Esophagus muscularis mucosa (tissue), 4 donors: Measurements from ENCODE around the gene MBOAT2. TPM values are rescaled to one million over a fixed set of nuclear protein-coding genes. Genes with fewer than 3 reads are reported as not detected.

Experiments
- DNase-seq: peaks from one replicate; pipeline ENCODE4 v3.0.0-alpha.2; 2017; ENCODE audit errors: extremely low spot score
- H3K27ac ChIP-seq, 4 donors: fragments of 200-600 bp; sonication (generic); replicated peaks in 1 of 4; 1 replicate in 3 of 4; 2 replicates in 1 of 4; pipeline ENCODE4 v1.5.1; 2016 to 2019; ENCODE audit warnings: mild to moderate bottlenecking in 1 of 4
- H3K27me3 ChIP-seq, 4 donors: fragments of 200-600 bp; sonication (generic); one replicate each; pipeline versions ENCODE4 v1.5.1 to v1.6.0; 2016 to 2019
- H3K36me3 ChIP-seq, 4 donors: fragments of 200-600 bp; sonication (generic); one replicate each; pipeline ENCODE4 v1.5.1; 2016 to 2019
- H3K4me1 ChIP-seq, 4 donors: fragments of 200-600 bp; sonication (generic); one replicate each; pipeline ENCODE4 v1.5.1; 2016 to 2019
- H3K4me3 ChIP-seq, 4 donors: fragments of 200-600 bp; sonication (generic); 1 replicate in 2 of 4; 2 replicates in 2 of 4; pipeline ENCODE4 v1.5.1; 2016 to 2019; ENCODE audit warnings: mild to moderate bottlenecking in 4 of 4, moderate library complexity in 1 of 4
- H3K9me3 ChIP-seq, 4 donors: fragments of 200-600 bp; sonication (generic); 1 replicate in 3 of 4; 2 replicates in 1 of 4; pipeline ENCODE4 v1.5.1; 2016 to 2019
- EP300 ChIP-seq: sonication (generic); formaldehyde crosslinking; IDR thresholded peaks from one replicate; pipeline ENCODE4 v1.6.1; 2017; ENCODE audit warnings: antibody characterized with exemption
- POLR2A ChIP-seq: fragments of 450-650 bp; IDR thresholded peaks from one replicate; pipeline ENCODE4 v1.6.1; 2017; ENCODE audit warnings: antibody characterized with exemption, moderate library complexity, mild to moderate bottlenecking, low read depth
- POLR2AphosphoS5 ChIP-seq, 2 donors: sonication (generic); formaldehyde crosslinking; IDR thresholded peaks; one replicate each; pipeline ENCODE4 v1.6.1; 2017; ENCODE audit warnings: antibody characterized with exemption in 2 of 2
- WGBS: methylation state at CpG from one replicate; pipeline ENCODE4 v1.1.5; 2018; 5-methylcytosine and 5-hydroxymethylcytosine counted together
- intact Hi-C: fragments of 100-400 bp; cut with DNase I; formaldehyde crosslinking; loops from one replicate; pipeline ENCODE4 v1.15.1; 2023
- total RNA-seq, 4 donors: library from RNA; depleted of rRNA; stranded (reverse); fragments of >200 nt; gene quantifications; one replicate each; pipeline versions ENCODE4 v1.1.0 to v1.2.1, GENCODE V29; 2016
- TF ChIP-seq, protein P1 (sequence below), 3 experiments: fragments of 200-600 bp in 2 of 3; fragments of 450-650 bp in 1 of 3; sonication (generic) in 2 of 3; IDR thresholded peaks; one replicate each; pipeline ENCODE4 v1.5.1; 2017 to 2019; ENCODE audit warnings: antibody characterized with exemption in 3 of 3, mild to moderate bottlenecking in 2 of 3, moderate library complexity in 1 of 3

MBOAT2 gene
- total RNA-seq, 4 donors from 2014 or later, result 14.1 to 19.9 (median 17.0) TPM

DNA sequence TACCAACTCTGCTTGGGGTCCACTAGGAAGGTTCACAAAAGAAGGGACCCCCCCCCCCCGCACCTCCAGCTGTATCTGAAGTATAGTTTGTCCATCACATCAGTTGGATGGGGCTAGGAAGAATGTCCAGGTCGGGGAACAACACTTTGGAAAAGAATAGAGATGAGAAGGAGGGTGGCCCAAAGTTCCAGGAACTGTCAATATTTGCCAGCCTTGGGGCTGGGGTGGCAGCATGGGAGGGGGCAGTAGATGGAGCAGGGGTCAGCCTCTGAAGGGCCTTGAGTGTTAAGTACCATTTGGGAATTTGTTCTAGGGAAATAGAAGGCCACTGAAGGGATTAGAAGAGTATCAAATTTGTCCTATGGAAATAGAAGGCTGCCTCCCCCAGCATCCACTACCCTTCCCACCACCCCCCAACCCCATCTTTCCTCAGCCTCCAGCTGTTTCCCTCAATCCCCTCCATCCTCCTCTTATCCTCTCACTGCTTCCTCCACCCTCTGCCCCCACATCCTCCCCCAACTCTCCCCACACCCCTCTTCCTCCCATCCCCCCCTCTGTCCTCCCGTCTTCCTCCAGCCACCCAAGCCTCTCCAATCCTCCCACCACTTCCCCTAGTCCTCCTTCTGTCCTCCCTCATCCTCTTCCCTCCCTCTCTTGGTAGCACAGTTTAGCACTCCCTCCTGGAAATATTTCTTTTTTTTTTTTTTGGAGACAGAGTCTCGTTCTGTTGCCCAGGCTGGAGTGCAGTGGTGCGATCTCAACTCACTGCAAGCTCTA, 164.1 kb downstream of the MBOAT2 start:
- no peak overlapping the region for H3K27ac ChIP-seq
- no peak for DNase-seq
- 87% methylated on average over 4 of the region's 5 CpGs for WGBS
- intact Hi-C loops, result no loop called here
- no peak overlapping the region for H3K4me3 ChIP-seq
- H3K9me3 ChIP-seq, result no peaks in the 10 kb centered on the region
- peaks cover 26 to 31% (median 28%) of the 10 kb centered on the region in 4 donors for H3K4me1 ChIP-seq
- H3K36me3 ChIP-seq, result no peaks in the 10 kb centered on the region
- no peaks in the 10 kb centered on the region for H3K27me3 ChIP-seq
- no peak for TF ChIP-seq EP300
- TF ChIP-seq, protein P1, sequence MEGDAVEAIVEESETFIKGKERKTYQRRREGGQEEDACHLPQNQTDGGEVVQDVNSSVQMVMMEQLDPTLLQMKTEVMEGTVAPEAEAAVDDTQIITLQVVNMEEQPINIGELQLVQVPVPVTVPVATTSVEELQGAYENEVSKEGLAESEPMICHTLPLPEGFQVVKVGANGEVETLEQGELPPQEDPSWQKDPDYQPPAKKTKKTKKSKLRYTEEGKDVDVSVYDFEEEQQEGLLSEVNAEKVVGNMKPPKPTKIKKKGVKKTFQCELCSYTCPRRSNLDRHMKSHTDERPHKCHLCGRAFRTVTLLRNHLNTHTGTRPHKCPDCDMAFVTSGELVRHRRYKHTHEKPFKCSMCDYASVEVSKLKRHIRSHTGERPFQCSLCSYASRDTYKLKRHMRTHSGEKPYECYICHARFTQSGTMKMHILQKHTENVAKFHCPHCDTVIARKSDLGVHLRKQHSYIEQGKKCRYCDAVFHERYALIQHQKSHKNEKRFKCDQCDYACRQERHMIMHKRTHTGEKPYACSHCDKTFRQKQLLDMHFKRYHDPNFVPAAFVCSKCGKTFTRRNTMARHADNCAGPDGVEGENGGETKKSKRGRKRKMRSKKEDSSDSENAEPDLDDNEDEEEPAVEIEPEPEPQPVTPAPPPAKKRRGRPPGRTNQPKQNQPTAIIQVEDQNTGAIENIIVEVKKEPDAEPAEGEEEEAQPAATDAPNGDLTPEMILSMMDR (IDR thresholded peaks at IDR 0.05), result no peak
- TF ChIP-seq POLR2AphosphoS5 (IDR thresholded peaks at IDR 0.05), result no peak
- TF ChIP-seq POLR2A, result no peak

- Histone ChIP-seq H3K4me3 (peak overlapping the region; percentile 88 to 100 (median 98)), H3K9me3 (no peaks in the 10 kb centered on the region), H3K27ac (peak overlapping the region; percentile 84 to 89 (median 86)), H3K27me3 (no peaks in the 10 kb centered on the region), H3K36me3 (no peaks in the 10 kb centered on the region), H3K4me1 (peaks cover 41 to 46% (median 43%) of the 10 kb centered on the region in 4 donors)
- intact Hi-C loops, result no loop called here
- TF ChIP-seq POLR2AphosphoS5 (IDR thresholded peaks at IDR 0.05) (no peak), POLR2A (no peak), EP300 (no peak)
- TF ChIP-seq, protein P1 (IDR thresholded peaks at IDR 0.05), result no peak
- WGBS, result 75% methylated on average over 11 of the region's 11 CpGs
- no peak for DNase-seq
Observed at GRCh38 chr2:8837795-8838140, 165.7 kb downstream of the MBOAT2 start.

- intact Hi-C loops, result no loop called here
- peak within 1 kb of the TSS; percentile 84 to 89 (median 86) for H3K27ac ChIP-seq
- DNase-seq, result peak; percentile 97
- H3K4me1 ChIP-seq, result peaks cover 41 to 52% (median 48%) of the 10 kb centered on the region in 4 donors
- TF ChIP-seq, protein P1 (IDR thresholded peaks at IDR 0.05), result no peak
- TF ChIP-seq POLR2A (peak; percentile 55), POLR2AphosphoS5 (IDR thresholded peaks at IDR 0.05) (peak; percentile 94 to 95), EP300 (no peak)
- H3K27me3 ChIP-seq, result no peaks in the 10 kb centered on the region
- no peaks in the 10 kb centered on the region for H3K36me3 ChIP-seq
- WGBS, result under 1% methylated on average over 36 of the region's 67 CpGs
- peak within 1 kb of the TSS; percentile 88 to 100 (median 98) for H3K4me3 ChIP-seq
- no peaks in the 10 kb centered on the region for H3K9me3 ChIP-seq
Observed at GRCh38 chr2:8836971-8837794, 166.3 kb downstream of the MBOAT2 start, which contains the start of gene KIDINS220. Gene KIDINS220 (minus strand): TSS chr2:8837613. CDS start chr2:8827093, 10,520 bp downstream.

GRCh38 chr2:8835279-8835678, 168.2 kb downstream of the MBOAT2 start:
- H3K4me1 ChIP-seq, result peaks cover 55 to 71% (median 66%) of the 10 kb centered on the region in 4 donors
- no peaks in the 10 kb centered on the region for H3K27me3 ChIP-seq
- no peak for DNase-seq
- intact Hi-C loops, result no loop called here
- TF ChIP-seq EP300, result no peak
- TF ChIP-seq POLR2A, result no peak
- TF ChIP-seq, protein P1 (IDR thresholded peaks at IDR 0.05), result no peak
- no peak for TF ChIP-seq POLR2AphosphoS5 (IDR thresholded peaks at IDR 0.05)
- peak overlapping the region in 2 of 4 donors; percentile 88 to 96 for H3K4me3 ChIP-seq
- H3K36me3 ChIP-seq, result no peaks in the 10 kb centered on the region
- no peaks in the 10 kb centered on the region for H3K9me3 ChIP-seq
- no peak overlapping the region for H3K27ac ChIP-seq
